Lung (tissue), 12 donors: Measurements from ENCODE around the gene SOX5. TPM values are rescaled to one million over a fixed set of nuclear protein-coding genes. Genes with fewer than 3 reads are reported as not detected.

ENCODE experiments used
- ATAC-seq: fragments of 200-7000 bp; cut with Tn5 transposase; one replicate; pipeline ENCODE4 v1.9.1; 2020; ENCODE audit warnings: moderate number of reproducible peaks; ENCODE audit not compliant: insufficient read depth, low FRiP score
- DNase-seq, 3 donors: peaks; one replicate each; pipeline ENCODE4 v3.0.0-alpha.2; 2013 to 2017
- H3K27ac ChIP-seq, 2 donors: one replicate each; pipeline ENCODE4 v1.5.1; 2013; ENCODE audit warnings: mild to moderate bottlenecking in 2 of 2, moderate library complexity in 2 of 2, control low read depth in 1 of 2, inconsistent platforms in 1 of 2, low read depth in 1 of 2, low read length in 1 of 2
- H3K27me3 ChIP-seq, 3 donors: one replicate each; pipeline ENCODE4 v1.5.1; 2013; ENCODE audit warnings: low read length in 2 of 3; ENCODE audit not compliant: control insufficient read depth in 3 of 3, insufficient read depth in 3 of 3
- H3K36me3 ChIP-seq, 4 donors: one replicate each; pipeline ENCODE4 v1.5.1; 2013; ENCODE audit warnings: low read length in 4 of 4, mild to moderate bottlenecking in 1 of 4, moderate library complexity in 1 of 4; ENCODE audit not compliant: control insufficient read depth in 4 of 4, insufficient read depth in 4 of 4
- H3K4me1 ChIP-seq, 5 donors: one replicate each; pipeline ENCODE4 v1.5.1; 2013; ENCODE audit warnings: low read length in 5 of 5, mild to moderate bottlenecking in 2 of 5, moderate library complexity in 1 of 5; ENCODE audit not compliant: control insufficient read depth in 5 of 5, insufficient read depth in 5 of 5
- H3K4me3 ChIP-seq: one replicate; pipeline ENCODE4 v1.5.1; 2013; ENCODE audit warnings: mild to moderate bottlenecking, control low read depth, moderate library complexity
- H3K9ac ChIP-seq, 2 donors: one replicate each; pipeline ENCODE4 v1.5.1; 2013; ENCODE audit warnings: low read length in 2 of 2, control low read depth in 1 of 2; ENCODE audit not compliant: insufficient read depth in 1 of 2
- H3K9me3 ChIP-seq, 4 donors: one replicate each; pipeline ENCODE4 v1.5.1; 2013; ENCODE audit warnings: low read length in 3 of 4, mild to moderate bottlenecking in 1 of 4, moderate library complexity in 1 of 4; ENCODE audit not compliant: control insufficient read depth in 4 of 4, insufficient read depth in 3 of 4
- CTCF ChIP-seq: IDR thresholded peaks from 2 replicates; pipeline ENCODE4 v1.5.1; 2012; ENCODE audit warnings: mild to moderate bottlenecking; ENCODE audit errors: control extremely low read depth, extremely low read depth
- WGBS, 2 donors: extraction: QIAGEN DNeasy Blood & Tissue Kit; methylation state at CpG; one replicate each; pipeline ENCODE4 v1.1.7; 2013; 5-methylcytosine and 5-hydroxymethylcytosine counted together
- polyA plus RNA-seq, 2 donors: library from polyadenylated mRNA; stranded (reverse); fragments of 200-250 nt; gene quantifications; one replicate each; pipeline ENCODE4 v1.2.1, GENCODE V29; 2013
- total RNA-seq, 2 donors: library from RNA; depleted of rRNA in 1 of 2; stranded (reverse); fragments of >200 nt in 1 of 2; gene quantifications; one replicate each; pipeline ENCODE4 v1.2.1, GENCODE V29; 2014 to 2021
- donor health status: control.
- donor health status: control.
- donor health status: Bipolar disorder and iron deficiency.
- donor health status: healthy.
- donor health status: DM: yes; HTN: yes; CAD: no.

The SOX5 gene
- total and polyA plus RNA-seq, 4 donors, result 1.0 to 71.4 (median 7.2) TPM

- WGBS, 2 donors, result 92 to 93% methylated on average over 3 of the region's 3 CpGs
- Histone ChIP-seq H3K27ac (no peak overlapping the region), H3K9me3 (no peaks in the 10 kb centered on the region), H3K36me3 (no peaks in the 10 kb centered on the region), H3K27me3 (no peaks in the 10 kb centered on the region), H3K9ac (no peak overlapping the region), H3K4me1 (no peaks in the 10 kb centered on the region), H3K4me3 (no peak overlapping the region)
- no peak for TF ChIP-seq CTCF
- DNase-seq (no peak), ATAC-seq (no peak)
Observed at GRCh38 chr12:23750923-23751322, 198.5 kb downstream of the SOX5 start.

- Histone ChIP-seq H3K9ac (no peak overlapping the region), H3K27me3 (no peaks in the 10 kb centered on the region), H3K9me3 (no peaks in the 10 kb centered on the region), H3K4me3 (no peak overlapping the region), H3K27ac (no peak overlapping the region), H3K4me1 (no peaks in the 10 kb centered on the region), H3K36me3 (peaks cover 0 to 8% (median 0%) of the 10 kb centered on the region in 4 donors)
- DNase-seq (no peak), ATAC-seq (no peak)
- TF ChIP-seq CTCF, result no peak
- 84 to 91% methylated on average over 3 of the region's 3 CpGs for WGBS, 2 donors
Observed at GRCh38 chr12:23744696-23745095, 204.8 kb downstream of the SOX5 start.

- no peak for ATAC-seq
- H3K36me3 ChIP-seq, result peaks cover 0 to 14% (median 0%) of the 10 kb centered on the region in 4 donors
- no peaks in the 10 kb centered on the region for H3K4me1 ChIP-seq
- DNase-seq, result no peak
- no peak overlapping the region for H3K9ac ChIP-seq
- TF ChIP-seq CTCF, result no peak
- H3K9me3 ChIP-seq, result no peaks in the 10 kb centered on the region
- H3K4me3 ChIP-seq, result no peak overlapping the region
- 93 to 95% methylated on average over 3 of the region's 3 CpGs for WGBS, 2 donors
- H3K27ac ChIP-seq, result no peak overlapping the region
- no peaks in the 10 kb centered on the region for H3K27me3 ChIP-seq
Observed at GRCh38 chr12:23742574-23742973, 206.9 kb downstream of the SOX5 start.

GRCh38 chr12:23731493-23731892 is 218.0 kb downstream of the SOX5 start:
- H3K36me3 ChIP-seq, result no peaks in the 10 kb centered on the region
- WGBS, 2 donors, result 86 to 89% methylated on average over 4 of the region's 4 CpGs

More at GRCh38 chr12:23731493-23731892, 218.0 kb downstream of the SOX5 start:
- H3K9me3 ChIP-seq, result no peaks in the 10 kb centered on the region
- ATAC-seq (no peak), DNase-seq (no peak)
- no peak overlapping the region for H3K4me3 ChIP-seq
- no peak overlapping the region for H3K9ac ChIP-seq
- no peaks in the 10 kb centered on the region for H3K27me3 ChIP-seq
- no peak overlapping the region for H3K27ac ChIP-seq
- no peaks in the 10 kb centered on the region for H3K4me1 ChIP-seq
- no peak for TF ChIP-seq CTCF
